Measurements from ENCODE around the gene ANKH. TPM values are rescaled to one million over a fixed set of nuclear protein-coding genes. Genes with fewer than 3 reads are reported as not detected.

The ANKH gene
- total and polyA plus RNA-seq, 4 donors: 9.3 to 57.1 (median 37.4) TPM

- H3K27me3 ChIP-seq (ENCODE audit: control insufficient read depth in 4 of 4, insufficient read depth in 4 of 4, low read length in 3 of 4): no peaks in the 10 kb centered on the region
- H3K4me3 ChIP-seq (ENCODE audit: low read depth in 1 of 3, low read length in 3 of 3): no peak overlapping the region
- no peaks in the 10 kb centered on the region for H3K4me1 ChIP-seq (ENCODE audit: control insufficient read depth in 4 of 4, insufficient read depth in 4 of 4, low read length in 3 of 4)
- no peak overlapping the region for H3K9ac ChIP-seq (ENCODE audit: low read depth in 1 of 2, low read length in 2 of 2)
- no peak for DNase-seq (ENCODE audit: low spot score)
- WGBS: 93% methylated on average over 10 of the region's 10 CpGs
- no peak overlapping the region for H3K27ac ChIP-seq (ENCODE audit: low read depth in 1 of 2, low read length in 2 of 2)
- TF ChIP-seq FOXA1 (IDR thresholded peaks at IDR 0.05): no peak
- no peak for TF ChIP-seq ATF3 (IDR thresholded peaks at IDR 0.05)
- no peak for TF ChIP-seq TAF1 (conservative IDR thresholded peaks at IDR 0.05)
- no peak for TF ChIP-seq CTCF (IDR thresholded peaks at IDR 0.05; ENCODE audit: low read depth, low read length, missing input control)
- no peak for TF ChIP-seq ZBTB33 (IDR thresholded peaks at IDR 0.05)
- no peak for TF ChIP-seq EGR1 (IDR thresholded peaks at IDR 0.05; ENCODE audit: low read depth in 2 of 2)
- no peak for TF ChIP-seq FOXA2 (IDR thresholded peaks at IDR 0.05)
- no peaks in the 10 kb centered on the region for H3K9me3 ChIP-seq (ENCODE audit: control insufficient read depth in 4 of 4, low read length in 3 of 4)
- H3K36me3 ChIP-seq (ENCODE audit: control insufficient read depth in 4 of 4, insufficient read depth in 3 of 4, low read depth in 1 of 4, low read length in 3 of 4): no peaks in the 10 kb centered on the region
These were observed 11.3 kb upstream of the ANKH start for GRCh38 chr5:14882658-14883580.

GRCh38 chr5:14881826-14882225 is 10.2 kb upstream of the ANKH start:
- TF ChIP-seq SP1 (IDR thresholded peaks at IDR 0.05): no peak
- TF ChIP-seq GABPA (IDR thresholded peaks at IDR 0.05 in 1 of 2, conservative IDR thresholded peaks at IDR 0.05 in 1 of 2): no peak
- TF ChIP-seq JUND (IDR thresholded peaks at IDR 0.05): no peak
- H3K9ac ChIP-seq (ENCODE audit: low read depth in 1 of 2, low read length in 2 of 2): no peak overlapping the region
- WGBS: 91% methylated on average over 9 of the region's 9 CpGs

GRCh38 chr5:14880688-14881087 is 9.1 kb upstream of the ANKH start:
- Histone ChIP-seq H3K4me3 (ENCODE audit: low read depth in 1 of 3, low read length in 3 of 3) (no peak overlapping the region), H3K27ac (ENCODE audit: low read depth in 1 of 2, low read length in 2 of 2) (no peak overlapping the region), H3K9ac (ENCODE audit: low read depth in 1 of 2, low read length in 2 of 2) (no peak overlapping the region), H3K9me3 (ENCODE audit: control insufficient read depth in 4 of 4, low read length in 3 of 4) (no peaks in the 10 kb centered on the region), H3K4me1 (ENCODE audit: control insufficient read depth in 4 of 4, insufficient read depth in 4 of 4, low read length in 3 of 4) (peaks cover 0 to 5% (median 2%) of the 10 kb centered on the region in 4 donors), H3K36me3 (ENCODE audit: control insufficient read depth in 4 of 4, insufficient read depth in 3 of 4, low read depth in 1 of 4, low read length in 3 of 4) (no peaks in the 10 kb centered on the region), H3K27me3 (ENCODE audit: control insufficient read depth in 4 of 4, insufficient read depth in 4 of 4, low read length in 3 of 4) (no peaks in the 10 kb centered on the region)
- 91% methylated on average over 1 of the region's 1 CpG for WGBS
- TF ChIP-seq GABPA (IDR thresholded peaks at IDR 0.05 in 1 of 2, conservative IDR thresholded peaks at IDR 0.05 in 1 of 2): no peak
- DNase-seq (ENCODE audit: low spot score): no peak

More at GRCh38 chr5:14881826-14882225, 10.2 kb upstream of the ANKH start:
- no peak overlapping the region for H3K4me3 ChIP-seq (ENCODE audit: low read depth in 1 of 3, low read length in 3 of 3)
- H3K9me3 ChIP-seq (ENCODE audit: control insufficient read depth in 4 of 4, low read length in 3 of 4): no peaks in the 10 kb centered on the region
- H3K27ac ChIP-seq (ENCODE audit: low read depth in 1 of 2, low read length in 2 of 2): no peak overlapping the region
- no peaks in the 10 kb centered on the region for H3K4me1 ChIP-seq (ENCODE audit: control insufficient read depth in 4 of 4, insufficient read depth in 4 of 4, low read length in 3 of 4)
- H3K27me3 ChIP-seq (ENCODE audit: control insufficient read depth in 4 of 4, insufficient read depth in 4 of 4, low read length in 3 of 4): no peaks in the 10 kb centered on the region
- DNase-seq (ENCODE audit: low spot score): no peak
- no peaks in the 10 kb centered on the region for H3K36me3 ChIP-seq (ENCODE audit: control insufficient read depth in 4 of 4, insufficient read depth in 3 of 4, low read depth in 1 of 4, low read length in 3 of 4)
